ENCODE measurements around the gene ADIG.
A peak's percentile ranks its signal among the peaks of the same experiment; 100 is the strongest.

ADIG gene

DNA sequence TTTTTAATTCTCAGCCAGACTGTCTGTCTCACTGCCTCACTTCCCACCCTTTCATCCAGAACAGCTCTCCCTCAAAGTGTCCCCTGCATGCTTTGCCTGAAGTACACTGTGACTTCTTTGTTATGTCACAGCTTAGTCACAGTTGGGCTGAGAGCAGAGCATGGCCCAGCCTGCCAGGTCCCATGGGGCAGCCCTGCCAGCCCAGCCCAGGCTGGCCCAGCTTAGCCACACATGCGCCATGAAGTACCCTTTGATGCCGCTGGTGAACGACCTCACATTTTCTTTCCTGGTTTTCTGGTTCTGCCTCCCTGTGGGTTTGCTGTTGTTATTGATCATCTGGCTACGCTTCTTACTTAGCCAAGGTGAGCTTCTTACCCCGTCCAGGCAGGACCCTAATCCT, at the start of gene ADIG:
ADIG (plus strand) TSS at position 185 of the 400 bp plus-strand sequence; CDS start at position 239, 54 bp downstream.
- peak in 12 of 14 donors; percentile 8 to 86 (median 55) for DNase-seq

DNA sequence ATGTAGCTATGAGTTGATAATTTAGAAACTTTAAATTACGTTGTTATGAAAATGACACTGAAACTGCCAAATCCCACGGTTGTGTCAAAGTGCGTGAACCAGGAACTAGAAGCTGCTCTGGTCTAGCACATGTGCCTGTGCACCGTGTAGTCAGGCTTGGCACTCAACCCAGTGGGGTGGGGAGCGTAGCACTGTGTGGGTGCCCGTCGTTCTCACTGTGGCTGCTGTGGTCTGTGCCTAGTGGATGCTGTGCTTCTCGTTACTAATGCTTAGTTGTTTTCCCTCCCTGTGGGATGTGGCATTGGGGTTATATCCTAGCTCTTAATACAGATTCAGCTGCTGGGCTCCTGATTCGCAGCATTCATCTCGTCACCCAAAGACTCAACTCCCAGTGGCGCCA, 46.2 kb upstream of the ADIG start:
- no peak for DNase-seq

DNA sequence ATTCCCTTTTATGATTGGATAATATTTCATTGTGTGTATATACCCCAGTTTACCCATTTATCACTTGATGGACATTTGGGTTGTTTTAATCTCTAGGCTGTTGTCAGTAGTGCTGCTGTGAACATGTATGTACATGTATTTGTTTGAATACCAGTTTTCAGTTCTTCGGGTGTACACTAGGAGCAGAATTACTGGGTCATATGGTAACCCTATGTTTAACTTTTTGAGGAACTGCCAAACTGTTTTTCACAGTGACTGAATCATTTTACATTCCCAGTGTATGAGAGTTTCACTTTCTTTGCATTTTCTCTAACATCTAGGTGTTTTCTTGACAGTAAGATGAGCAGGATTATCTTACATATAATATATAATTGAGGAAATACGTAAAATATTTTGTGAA, 44.7 kb upstream of the ADIG start:
- no peak for DNase-seq

DNA sequence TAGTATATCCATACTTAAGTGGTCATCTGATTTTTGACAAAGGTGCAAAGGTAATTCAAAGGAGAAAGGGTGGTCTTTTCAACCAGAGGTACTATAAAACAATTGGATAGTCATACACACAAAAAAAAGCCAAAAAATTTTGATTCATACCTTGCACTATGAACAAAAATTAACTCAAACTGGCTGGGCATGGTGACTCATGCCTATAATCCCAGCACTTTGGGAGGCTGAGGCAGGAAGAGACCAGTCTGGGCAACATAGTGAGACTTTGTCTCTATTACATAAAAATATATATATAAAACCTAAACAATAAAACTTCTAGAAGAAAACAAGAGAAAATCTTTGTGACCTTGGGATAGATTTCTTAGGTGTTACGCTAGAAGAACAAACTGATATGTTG, 43.8 kb upstream of the ADIG start:
- no peak for DNase-seq

GRCh38 chr20:38538789-38539188, 42.2 kb upstream of the ADIG start:
- DNase-seq: no peak

DNA sequence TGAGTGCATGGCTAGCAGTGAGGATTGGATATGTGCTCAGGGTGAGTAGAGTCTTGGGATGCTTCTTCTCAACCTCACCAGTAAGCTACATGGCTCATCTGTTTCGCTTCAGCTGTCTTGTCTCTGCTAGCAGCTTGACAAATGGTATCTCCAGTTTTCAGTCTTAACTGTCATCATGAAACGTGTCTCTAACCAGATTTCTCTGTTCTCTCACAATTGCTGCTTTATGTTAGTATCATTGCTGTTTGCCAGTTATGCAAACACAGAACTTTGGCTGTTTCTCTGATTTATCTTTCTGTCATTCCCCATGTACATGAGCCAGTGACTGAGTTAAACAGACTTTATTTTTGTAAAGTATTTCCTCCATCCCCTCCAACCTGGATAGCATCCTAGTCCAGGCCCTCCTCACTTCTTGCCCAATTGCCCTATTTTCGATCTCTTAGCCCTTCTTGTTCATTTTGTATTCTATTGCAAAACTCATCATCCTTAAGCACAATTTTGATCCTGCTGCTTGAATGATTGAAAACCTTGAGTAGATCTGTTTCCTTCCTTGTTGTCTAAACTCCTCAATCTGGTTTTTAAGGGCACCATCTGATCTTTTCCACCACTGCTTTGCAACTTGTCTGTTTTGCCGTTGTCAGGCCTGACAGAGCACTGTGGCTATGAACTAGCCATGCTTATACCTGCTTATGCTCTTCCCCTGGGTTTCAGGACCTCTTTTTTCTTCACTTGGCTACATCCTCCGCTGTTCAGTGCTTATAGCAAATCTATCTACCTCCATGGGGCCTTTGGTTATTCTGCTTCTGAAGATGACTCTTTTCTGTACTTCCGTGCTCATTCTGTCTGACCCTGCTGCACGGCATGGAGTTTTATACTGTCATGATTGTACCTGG, 37.7 kb upstream of the ADIG start:
- DNase-seq: no peak

DNA sequence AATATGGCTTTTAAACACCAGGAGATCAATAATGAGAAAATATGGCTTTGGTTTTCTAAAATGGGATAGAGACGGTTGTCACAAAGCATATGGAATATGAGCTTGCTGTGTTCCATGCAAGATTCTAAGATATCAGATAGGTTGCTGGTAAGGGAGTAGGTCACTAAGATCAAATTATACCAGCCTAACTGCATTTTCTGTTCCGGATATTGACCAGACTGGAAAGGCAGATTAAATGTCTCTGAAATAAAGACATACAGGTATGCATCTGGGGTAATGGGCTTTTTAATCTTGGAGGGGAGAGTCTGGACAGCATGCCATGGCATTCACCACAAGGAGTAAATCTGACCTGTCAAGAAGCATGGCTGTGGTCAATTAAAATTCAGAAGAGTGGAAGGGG, 35.2 kb upstream of the ADIG start:
- DNase-seq: no peak

DNA sequence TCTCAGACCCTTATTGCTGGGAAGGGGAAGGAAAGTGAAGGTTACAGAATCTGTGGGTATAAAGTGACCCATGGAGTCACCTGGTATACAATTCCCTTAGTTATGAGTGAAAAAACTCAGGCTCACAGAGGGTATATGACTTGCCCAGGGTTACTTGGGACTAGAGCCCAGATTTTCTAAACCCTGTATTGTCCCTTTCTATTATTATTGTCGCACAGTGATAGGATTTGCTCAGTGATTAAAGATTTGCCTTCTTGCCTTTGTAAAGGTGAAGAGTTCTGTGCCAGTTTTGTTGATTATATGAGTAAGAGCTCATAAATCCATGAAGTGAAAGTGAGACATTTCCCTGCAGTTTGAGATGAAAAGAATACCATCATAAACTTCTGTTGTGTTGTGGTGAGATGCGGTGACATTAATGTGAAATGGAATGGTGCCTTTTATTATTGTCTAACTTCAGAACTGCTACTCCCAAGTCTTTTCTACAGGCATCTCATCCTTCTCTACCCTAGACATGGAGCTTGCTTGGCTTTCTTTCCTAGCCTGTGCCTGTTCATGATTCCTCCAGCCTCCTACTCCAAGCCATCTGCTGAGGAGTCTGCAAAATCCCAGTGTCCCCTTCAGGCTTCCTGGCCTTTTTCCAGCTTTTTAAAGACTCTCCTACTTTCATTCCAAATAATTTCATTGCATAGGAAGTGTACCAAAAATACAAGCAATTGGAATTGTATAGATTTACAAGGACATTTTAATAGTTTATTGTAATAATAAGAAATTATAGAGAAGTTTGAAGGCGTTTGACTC, 33.5 kb upstream of the ADIG start:
- no peak for DNase-seq

- no peak for DNase-seq
Observed at GRCh38 chr20:38548356-38549083, 32.5 kb upstream of the ADIG start.

DNA sequence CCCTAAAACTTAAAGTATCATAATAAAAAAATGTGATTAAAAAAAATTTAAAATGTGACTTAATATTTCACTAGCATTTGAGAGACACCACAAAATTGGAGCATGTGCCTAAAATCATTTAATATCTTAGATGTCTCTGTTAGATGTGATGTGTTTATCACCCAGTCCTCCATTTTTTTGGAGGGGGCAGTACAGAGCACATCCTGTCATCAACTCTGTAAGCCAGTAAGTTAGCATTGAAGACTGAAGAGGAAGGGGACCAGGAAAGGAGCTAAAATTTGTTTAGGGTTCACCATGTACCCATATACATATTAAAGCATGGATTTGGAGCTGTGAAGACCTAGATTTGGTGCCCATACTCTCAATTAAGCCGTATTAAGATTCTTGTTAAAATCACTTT, 30.7 kb upstream of the ADIG start:
- DNase-seq: no peak

DNA sequence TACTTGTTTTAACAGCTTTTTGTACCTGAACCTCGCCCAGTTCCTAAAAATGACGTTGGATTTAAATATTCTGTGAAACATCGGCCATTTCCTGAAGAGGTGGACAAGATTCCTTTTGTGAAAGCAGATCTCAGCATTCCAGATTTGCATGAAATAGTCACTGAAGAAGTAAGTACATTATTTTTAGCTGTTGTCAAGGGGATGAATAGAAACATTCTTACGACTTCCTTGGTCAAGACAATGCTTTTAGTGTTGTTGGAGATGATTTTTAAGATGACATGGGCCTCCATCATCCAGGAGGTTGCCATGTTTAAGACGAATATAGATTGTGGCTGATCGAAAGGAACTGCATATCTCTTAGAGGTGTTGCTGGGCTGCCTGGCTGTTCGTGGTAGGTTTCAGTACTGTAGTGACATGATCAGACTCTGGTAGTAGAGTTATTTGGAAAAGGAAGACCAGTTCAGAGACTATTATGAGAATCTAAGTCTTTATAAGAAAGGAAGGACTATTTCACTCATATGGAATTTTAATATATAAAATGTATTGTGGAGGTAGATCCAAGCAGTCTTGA, 29.9 kb upstream of the ADIG start:
- DNase-seq: no peak

DNA sequence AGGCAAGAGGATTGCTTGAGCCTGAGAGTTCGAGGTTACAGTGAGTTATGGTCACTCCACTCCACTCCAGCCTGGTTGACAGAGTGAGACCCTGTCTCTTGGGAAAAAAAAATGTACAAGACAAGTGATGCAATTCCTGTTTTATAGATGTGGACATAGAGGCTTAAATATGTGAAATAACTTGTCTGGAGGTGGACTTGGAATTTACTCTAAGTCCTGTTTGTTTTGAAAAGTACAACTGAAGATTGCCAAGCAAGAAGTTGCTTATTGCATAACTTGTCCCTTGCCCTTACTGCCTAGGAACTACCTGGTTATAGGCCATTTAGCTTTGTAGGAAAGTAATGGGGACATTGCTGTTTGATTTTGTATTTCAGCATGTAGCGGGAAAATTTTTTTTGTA, 26.0 kb upstream of the ADIG start:
- no peak for DNase-seq

GRCh38 chr20:38555395-38555794, 25.6 kb upstream of the ADIG start:
- no peak for DNase-seq

- no peak for DNase-seq
Observed at GRCh38 chr20:38557174-38557573, 23.8 kb upstream of the ADIG start.

DNA sequence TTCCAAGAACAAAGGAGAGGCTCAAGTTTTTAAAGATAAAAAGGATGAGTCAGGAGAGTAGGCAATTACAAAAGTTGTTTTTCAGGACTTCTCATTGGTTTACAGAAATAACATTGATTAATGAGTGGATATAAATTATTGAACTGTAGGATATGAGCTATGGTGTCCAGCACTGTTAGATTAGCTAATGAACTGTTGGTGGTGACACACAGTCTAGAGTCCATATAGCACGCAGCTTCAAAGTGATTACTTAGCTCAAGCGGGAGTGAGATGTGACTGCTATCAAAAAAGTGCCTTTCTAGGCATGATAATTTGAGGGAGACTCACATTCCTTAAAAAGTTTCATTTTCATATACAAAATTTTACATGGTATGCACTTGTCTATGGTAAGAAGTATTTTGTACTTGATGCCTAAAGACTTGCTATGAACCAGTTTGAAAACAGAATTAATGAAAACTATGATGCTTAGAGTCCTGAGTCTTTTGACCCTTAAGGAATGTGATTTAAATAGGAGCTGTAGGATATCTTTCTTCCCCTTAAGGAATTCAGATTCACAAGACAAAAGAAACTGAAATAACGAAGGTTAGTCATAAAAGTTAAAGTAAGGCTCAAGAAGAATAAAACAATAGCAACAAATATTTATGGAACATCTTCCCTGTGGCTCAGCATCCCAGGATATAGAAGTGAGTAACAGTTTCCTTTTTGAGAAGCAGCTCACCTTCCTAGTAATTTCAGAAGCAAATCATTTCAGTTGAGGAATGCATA, 22.2 kb upstream of the ADIG start:
- no peak for DNase-seq

- DNase-seq: no peak
Observed at GRCh38 chr20:38559764-38560163, 21.2 kb upstream of the ADIG start.

GRCh38 chr20:38563802-38564431, 17.1 kb upstream of the ADIG start:
- no peak for DNase-seq

GRCh38 chr20:38564680-38565079, 16.3 kb upstream of the ADIG start:
- DNase-seq: no peak

GRCh38 chr20:38566036-38566598, 14.9 kb upstream of the ADIG start:
- DNase-seq: no peak

DNA sequence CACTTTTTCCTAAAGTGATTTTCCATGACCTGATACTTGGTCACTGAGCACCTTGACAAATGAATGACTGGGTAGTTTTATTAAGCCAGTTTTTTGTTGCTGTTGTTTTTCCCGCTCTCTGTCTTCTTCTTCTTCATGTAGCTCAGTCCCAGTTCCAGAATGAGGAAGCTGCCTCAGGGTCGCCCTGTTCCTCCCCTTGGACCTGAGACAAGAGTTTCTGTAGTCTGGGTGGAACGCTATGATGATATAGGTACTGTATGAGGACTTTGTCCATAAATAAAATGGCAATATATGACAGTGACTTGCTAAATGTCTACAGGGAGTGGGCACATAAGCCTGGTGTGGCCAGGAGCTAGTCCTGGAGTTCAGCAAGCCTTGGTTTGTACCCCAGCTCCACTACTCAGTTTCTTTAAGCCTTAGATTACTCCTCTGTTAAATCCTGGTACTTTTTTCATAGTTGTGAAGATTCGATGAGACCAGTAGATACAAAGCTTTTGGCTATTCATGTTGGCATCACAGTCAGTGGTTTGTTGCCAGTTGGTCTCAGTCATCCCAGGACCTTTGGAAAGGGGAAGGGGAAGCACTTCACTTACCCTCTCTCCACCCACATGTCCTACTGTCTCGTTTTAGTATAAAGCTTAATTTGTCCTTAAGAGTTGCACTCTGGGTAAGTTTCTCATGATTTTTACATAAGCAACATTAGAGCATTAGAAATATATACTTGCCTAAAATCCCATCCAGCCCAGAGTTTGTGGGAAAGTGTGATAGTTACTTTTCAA, 11.1 kb upstream of the ADIG start:
- no peak for DNase-seq
